AG04450 (cell line): Measurements from ENCODE around the gene ZKSCAN5. TPM values are rescaled to one million over a fixed set of nuclear protein-coding genes. Genes with fewer than 3 reads are reported as not detected.

ENCODE experiments used
- CTCF ChIA-PET: fragments of 300-600, 350-600 bp; formaldehyde crosslinking; extraction: SDS; loops from one replicate; lab custom pipeline; 2022; ENCODE audit warnings: antibody characterized with exemption, inconsistent platforms; lab: Charles Lee
- POLR2A ChIA-PET: fragments of 350-600 bp; formaldehyde crosslinking; extraction: SDS; loops from one replicate; lab custom pipeline; 2021; ENCODE audit warnings: antibody characterized with exemption, inconsistent platforms; lab: Yijun Ruan, JAX
- DNase-seq: peaks from one replicate; pipeline ENCODE4 v3.0.0-alpha.2; 2011; ENCODE audit warnings: low read depth, low spot score
- H3K27ac ChIP-seq: one replicate; pipeline ENCODE4 v1.5.1; 2012; ENCODE audit warnings: low read depth, low read length, control low read depth
- H3K27me3 ChIP-seq: one replicate; pipeline ENCODE4 v1.6.0; 2012; ENCODE audit warnings: low read length; ENCODE audit not compliant: control insufficient read depth, insufficient read depth
- H3K4me3 ChIP-seq: 2 replicates; pipeline ENCODE4 v1.5.1; 2011; ENCODE audit warnings: mild to moderate bottlenecking, low read depth, low read length, control low read depth
- H3K9me3 ChIP-seq: 2 replicates; pipeline ENCODE4 v1.5.1; 2012; ENCODE audit warnings: low read length; ENCODE audit not compliant: control insufficient read depth, insufficient read depth
- polyA plus RNA-seq: library from polyadenylated mRNA; depleted of rRNA; stranded (reverse); fragments of >200 nt; gene quantifications from 2 replicates; pipeline ENCODE4 v1.2.3, GENCODE V29; 2011
- TF ChIP-seq, protein P1 (sequence below): IDR thresholded peaks from 2 replicates; pipeline ENCODE4 v1.5.1; 2011; ENCODE audit warnings: low read depth, low read length, control low read depth, inconsistent platforms

The ZKSCAN5 gene
- polyA plus RNA-seq, 1 experiment = 13.4 TPM

DNA sequence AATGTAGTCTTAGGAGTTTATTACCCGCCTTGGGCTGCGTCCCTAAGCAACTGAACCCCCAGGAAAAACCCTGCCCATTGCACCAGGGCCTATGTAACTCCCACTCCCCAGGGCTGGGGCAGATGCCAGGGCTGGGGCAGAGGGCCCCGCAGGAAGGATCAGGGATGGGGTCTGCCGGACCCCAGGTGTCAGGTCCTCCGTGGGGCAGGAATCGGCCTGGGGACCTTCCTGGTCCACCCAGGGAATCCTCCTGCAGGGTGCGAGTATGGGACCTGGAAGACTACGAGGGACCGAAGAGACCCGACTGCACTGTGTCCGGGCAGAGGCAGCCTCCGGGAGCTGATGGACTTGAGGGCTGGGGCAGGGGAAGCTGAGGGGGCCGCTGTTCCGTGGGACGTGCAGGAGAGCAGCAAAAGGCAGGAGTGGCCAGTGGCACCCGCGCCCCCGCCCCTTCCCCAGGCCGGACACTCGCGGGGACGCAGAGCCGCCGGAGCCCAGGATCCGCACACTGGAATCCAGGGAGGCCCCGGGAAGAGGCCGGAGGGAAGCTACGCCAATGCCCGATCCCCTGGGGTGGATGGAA lies 36.0 kb upstream of the ZKSCAN5 start:
- POLR2A ChIA-PET = interaction anchor here (0.6 kb wide), 1 partner anchor 550 kb away, joined by 10 read pairs; no protein-coding TSS in a partner anchor
- CTCF ChIA-PET = no interaction called here
- H3K9me3 ChIP-seq = peaks cover 7% of the 10 kb centered on the region; the same call in 1 of the 2 replicates
- TF ChIP-seq, protein P1, sequence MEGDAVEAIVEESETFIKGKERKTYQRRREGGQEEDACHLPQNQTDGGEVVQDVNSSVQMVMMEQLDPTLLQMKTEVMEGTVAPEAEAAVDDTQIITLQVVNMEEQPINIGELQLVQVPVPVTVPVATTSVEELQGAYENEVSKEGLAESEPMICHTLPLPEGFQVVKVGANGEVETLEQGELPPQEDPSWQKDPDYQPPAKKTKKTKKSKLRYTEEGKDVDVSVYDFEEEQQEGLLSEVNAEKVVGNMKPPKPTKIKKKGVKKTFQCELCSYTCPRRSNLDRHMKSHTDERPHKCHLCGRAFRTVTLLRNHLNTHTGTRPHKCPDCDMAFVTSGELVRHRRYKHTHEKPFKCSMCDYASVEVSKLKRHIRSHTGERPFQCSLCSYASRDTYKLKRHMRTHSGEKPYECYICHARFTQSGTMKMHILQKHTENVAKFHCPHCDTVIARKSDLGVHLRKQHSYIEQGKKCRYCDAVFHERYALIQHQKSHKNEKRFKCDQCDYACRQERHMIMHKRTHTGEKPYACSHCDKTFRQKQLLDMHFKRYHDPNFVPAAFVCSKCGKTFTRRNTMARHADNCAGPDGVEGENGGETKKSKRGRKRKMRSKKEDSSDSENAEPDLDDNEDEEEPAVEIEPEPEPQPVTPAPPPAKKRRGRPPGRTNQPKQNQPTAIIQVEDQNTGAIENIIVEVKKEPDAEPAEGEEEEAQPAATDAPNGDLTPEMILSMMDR = no peak
- H3K27me3 ChIP-seq = no peaks in the 10 kb centered on the region
- no peak overlapping the region for H3K4me3 ChIP-seq
- DNase-seq = no peak
- H3K27ac ChIP-seq = no peak overlapping the region

DNA sequence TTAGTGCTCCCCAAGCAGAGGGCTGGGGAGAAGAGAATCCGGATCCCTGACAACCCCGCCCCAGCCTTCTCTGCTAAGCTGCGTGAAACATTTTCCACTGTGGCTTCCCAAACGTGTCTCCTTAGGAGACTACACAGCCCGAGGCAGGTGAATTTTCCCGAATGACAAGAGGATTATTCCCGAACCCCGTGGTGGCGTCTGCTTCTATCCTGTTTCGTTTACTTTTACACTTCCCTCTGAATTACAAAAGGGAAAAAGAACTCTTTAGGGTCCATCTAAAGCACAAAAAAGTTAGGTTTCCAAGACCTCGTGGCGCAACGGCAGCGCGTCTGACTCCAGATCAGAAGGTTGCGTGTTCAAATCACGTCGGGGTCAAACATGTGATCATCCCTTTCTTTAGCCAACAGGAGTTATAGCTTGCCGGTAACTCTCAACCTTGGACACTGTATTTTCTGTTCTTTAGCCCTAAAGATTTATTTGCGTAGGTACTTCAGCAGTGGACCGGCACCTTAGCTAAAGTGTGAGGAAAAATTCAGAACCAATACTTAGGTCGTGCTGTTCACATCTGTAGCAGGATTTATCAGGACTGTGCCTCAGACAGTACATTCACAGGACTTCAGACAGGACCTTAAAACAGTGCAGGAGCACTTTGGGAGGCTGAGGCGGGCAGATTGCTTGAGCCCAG lies 34.9 kb upstream of the ZKSCAN5 start:
- DNase-seq = no peak
- ChIA-PET POLR2A (no interaction called here), CTCF (no interaction called here)
- no peak overlapping the region for H3K27ac ChIP-seq
- peaks cover 7% of the 10 kb centered on the region; the same call in 1 of the 2 replicates for H3K9me3 ChIP-seq
- no peak overlapping the region for H3K4me3 ChIP-seq
- no peaks in the 10 kb centered on the region for H3K27me3 ChIP-seq
- TF ChIP-seq, protein P1 = no peak

DNA sequence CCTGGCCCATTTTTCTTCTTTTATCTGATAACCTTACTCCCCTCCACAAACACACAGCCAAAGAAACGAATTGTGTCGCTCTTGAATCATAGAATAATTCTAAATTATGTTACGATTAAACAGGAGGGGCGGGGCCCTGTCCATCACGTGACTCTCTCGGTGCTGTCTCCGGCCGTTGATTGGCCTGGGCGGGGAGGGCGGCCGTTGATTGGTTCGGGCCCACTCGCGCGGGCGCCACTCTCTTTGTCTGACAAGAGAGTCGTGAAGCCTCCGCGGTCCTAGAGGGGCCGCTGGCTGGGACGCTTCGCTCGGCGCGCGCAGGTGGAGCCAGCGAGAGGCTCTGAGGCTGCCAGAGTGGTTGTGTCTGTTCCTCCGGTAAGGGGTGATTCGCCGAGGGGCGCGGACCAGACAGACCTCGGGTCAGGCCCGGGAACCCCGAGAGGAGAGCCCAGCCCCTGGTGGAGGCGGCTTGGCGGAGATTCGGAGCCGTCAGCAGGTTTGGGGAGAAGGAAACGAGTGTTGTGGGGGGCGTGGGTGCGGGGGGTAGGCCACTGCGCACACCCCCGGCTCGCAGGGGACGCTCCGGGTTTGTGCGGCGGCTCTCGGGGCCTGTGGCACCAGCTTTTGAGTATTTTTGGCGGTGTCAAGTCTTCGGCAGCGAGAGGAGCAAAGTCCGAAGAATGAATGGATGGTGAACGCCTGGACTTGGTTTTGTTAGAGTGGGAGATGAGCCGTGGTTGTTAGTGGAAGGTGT lies 31.7 kb upstream of the ZKSCAN5 start, which contains the start of gene ZNF789:
Gene ZNF789 (plus strand): TSS at position 330 of the 754 bp plus-strand sequence. CDS start 3,567 bp downstream, outside the sequence.
- H3K4me3 ChIP-seq = peak within 1 kb of the TSS; percentile 93
- peak; percentile 81 for DNase-seq
- TF ChIP-seq, protein P1 = no peak
- peaks cover 5% of the 10 kb centered on the region; the same call in 1 of the 2 replicates for H3K9me3 ChIP-seq
- CTCF ChIA-PET = interaction anchor here (1.0 kb wide), 1 partner anchor 7 kb away, joined by 3 read pairs; no protein-coding TSS in a partner anchor
- H3K27me3 ChIP-seq = no peaks in the 10 kb centered on the region
- POLR2A ChIA-PET = interaction anchor here (0.6 to 1.7 kb wide), 4 partner anchors 27 to 86 kb away, joined by 3 to 7 read pairs (median 4); partner anchors contain the start of genes BUD31, PDAP1, ZNF394 and ZNF655
- H3K27ac ChIP-seq = peak within 1 kb of the TSS; percentile 83

DNA sequence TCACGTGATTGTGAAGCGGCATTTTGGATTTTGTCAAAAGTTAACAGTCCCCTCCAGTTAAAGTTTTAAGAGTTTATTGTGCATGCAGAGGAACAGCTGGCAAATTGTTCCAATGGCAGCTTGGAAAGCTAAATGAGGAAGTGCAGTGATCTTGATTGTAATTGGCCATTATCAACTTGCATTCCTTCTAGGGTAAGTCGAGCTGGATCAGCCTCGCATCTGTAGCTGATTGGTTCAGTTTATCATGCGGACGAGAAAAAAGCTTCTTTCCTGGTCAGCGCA lies 31.2 kb upstream of the ZKSCAN5 start:
- peak; percentile 29 for DNase-seq
- TF ChIP-seq, protein P1 = no peak
- Histone ChIP-seq H3K27ac (peak overlapping the region; percentile 75), H3K9me3 (peaks cover 4% of the 10 kb centered on the region; the same call in 1 of the 2 replicates), H3K27me3 (no peaks in the 10 kb centered on the region), H3K4me3 (peak overlapping the region; percentile 93)
- CTCF ChIA-PET = interaction anchor here (0.6 to 1.1 kb wide), 3 partner anchors 8 to 27 kb away, joined by 3 to 5 read pairs (median 3); partner anchors contain the start of gene ZNF394
- POLR2A ChIA-PET = interaction anchor here (0.6 to 1.7 kb wide), 4 partner anchors 27 to 85 kb away, joined by 3 to 7 read pairs (median 4); partner anchors contain the start of genes BUD31, PDAP1, ZNF394 and ZNF655
